HepG2 (cell line): Measurements from ENCODE around the gene GABBR2. TPM values are rescaled to one million over a fixed set of nuclear protein-coding genes. Genes with fewer than 3 reads are reported as not detected.

Experiments
- ATAC-seq: fragments of 200-7000 bp; cut with Tn5 transposase; 3 replicates; pipeline ENCODE4 v1.9.1; 2020; ENCODE audit warnings: mild to moderate bottlenecking, moderate library complexity
- BruUV-seq: library from RNA; stranded (reverse); fragments of 400-500 nt; replicated peaks from 2 replicates; lab custom pipeline; 2021; lab: Mats Ljungman, UMichigan
- CTCF ChIA-PET: fragments of 300-600 bp; formaldehyde crosslinking; extraction: SDS; loops from one replicate; lab custom pipeline; 2021; ENCODE audit warnings: low total read pairs, inconsistent platforms, low intra/inter-chr PET ratio; lab: Yijun Ruan, JAX
- POLR2A ChIA-PET: fragments of 350-600 bp; sonication (Branson Sonifier 250); formaldehyde crosslinking; loops from one replicate; lab custom pipeline; 2020; ENCODE audit warnings: antibody characterized with exemption, inconsistent platforms; lab: Yijun Ruan, JAX
- DNase-seq: peaks from one replicate; pipeline ENCODE4 v3.0.0-alpha.2; 2015; ENCODE audit warnings: low spot score
- FAIRE-seq: peaks from 3 replicates; lab custom pipeline; 2011; peaks lifted over from hg19 to GRCh38; lab: Jason Lieb, UNC
- H2AFZ ChIP-seq: one replicate; pipeline ENCODE4 v1.6.1; 2011; ENCODE audit warnings: low read length, inconsistent platforms
- H3K27ac ChIP-seq: fragments of 300-600 bp; 3 replicates; pipeline ENCODE4 v1.8.0; 2011; ENCODE audit warnings: mixed run types, mild to moderate bottlenecking, mixed read lengths, low read length, inconsistent platforms; ENCODE audit not compliant: insufficient read depth; ENCODE audit errors: extremely low read length
- H3K27me3 ChIP-seq, 2 experiments: fragments of 200-600 bp in 1 of 2; 2 replicates in 1 of 2; 3 replicates in 1 of 2; pipeline versions ENCODE4 v1.6.0 to v1.8.0; 2011; ENCODE audit warnings: low read length in 2 of 2, mild to moderate bottlenecking in 2 of 2, moderate library complexity in 2 of 2, inconsistent platforms in 1 of 2; ENCODE audit not compliant: insufficient read depth in 2 of 2, control insufficient read depth in 1 of 2
- H3K36me3 ChIP-seq, 2 experiments: fragments of 200-600 bp in 1 of 2; replicated peaks in 1 of 2; 2 replicates in 1 of 2; 3 replicates in 1 of 2; pipeline versions ENCODE4 v1.5.1 to v1.8.0; 2011; ENCODE audit warnings: low read length in 2 of 2, inconsistent platforms in 1 of 2; ENCODE audit not compliant: insufficient read depth in 2 of 2, control insufficient read depth in 1 of 2
- H3K4me1 ChIP-seq: 2 replicates; pipeline ENCODE4 v1.5.1; 2012; ENCODE audit warnings: low read length, inconsistent platforms; ENCODE audit not compliant: insufficient read depth
- H3K4me2 ChIP-seq: 2 replicates; pipeline ENCODE4 v1.6.0; 2011; ENCODE audit warnings: low read depth, low read length, inconsistent platforms
- H3K4me3 ChIP-seq, 3 experiments: fragments of 200-600 bp in 1 of 3; sonication (generic), shearing (Covaris generic) in 1 of 3; replicated peaks in 1 of 3; 2 replicates each; pipeline ENCODE4 v1.5.1; 2011 to 2016; ENCODE audit warnings: low read length in 3 of 3, inconsistent platforms in 2 of 3, low read depth in 2 of 3, mild to moderate bottlenecking in 2 of 3, control low read depth in 1 of 3, mixed read lengths in 1 of 3; ENCODE audit not compliant: insufficient read depth in 1 of 3
- H3K79me2 ChIP-seq: one replicate; pipeline ENCODE4 v1.6.1; 2011; ENCODE audit warnings: low read length, inconsistent platforms; ENCODE audit not compliant: insufficient read depth
- H3K9ac ChIP-seq: 2 replicates; pipeline ENCODE4 v1.6.0; 2011; ENCODE audit warnings: mild to moderate bottlenecking, low read depth, low read length, inconsistent platforms; ENCODE audit not compliant: insufficient read depth
- H3K9me3 ChIP-seq: 2 replicates; pipeline ENCODE4 v1.5.1; 2012; ENCODE audit warnings: mild to moderate bottlenecking, low read length
- H4K20me1 ChIP-seq: 2 replicates; pipeline ENCODE4 v1.6.0; 2011; ENCODE audit warnings: inconsistent platforms, mild to moderate bottlenecking, low read length, moderate library complexity; ENCODE audit not compliant: insufficient read depth
- FOSL1 ChIP-seq: sonication (generic); formaldehyde crosslinking; IDR thresholded peaks from 2 replicates; pipeline ENCODE4 v1.9.0; 2021; ENCODE audit warnings: missing genetic modification reagents, borderline replicate concordance
- HMG20A ChIP-seq: IDR thresholded peaks from 2 replicates; pipeline ENCODE4 v1.6.1; 2016; ENCODE audit warnings: borderline replicate concordance
- RAD21 ChIP-seq: fragments of 450-650 bp; formaldehyde crosslinking; IDR thresholded peaks from 2 replicates; pipeline ENCODE4 v1.5.0; 2020; ENCODE audit warnings: mild to moderate bottlenecking
- ZNF878 ChIP-seq: sonication (generic); formaldehyde crosslinking; IDR thresholded peaks from 2 replicates; pipeline ENCODE4 v1.8.1; 2023; ENCODE audit warnings: mild to moderate bottlenecking, missing genetic modification reagents, moderate library complexity
- WGBS: methylation state at CpG from one replicate; pipeline ENCODE4 v1.1.6; 2017; ENCODE audit warnings: low lambda C conversion rate; 5-methylcytosine and 5-hydroxymethylcytosine counted together
- in situ Hi-C: cut with HindIII; loops from 2 replicates; pipeline ENCODE4 v1.10.0; 2017; ENCODE audit warnings: low pct_unique_long_range_greater_than_20kb; ENCODE audit not compliant: extremely low pct_ligation_motif_present
- intact Hi-C: fragments of 100-400 bp; cut with micrococcal nuclease; formaldehyde crosslinking; loops from one replicate; pipeline ENCODE4 v1.10.0; 2022; ENCODE audit not compliant: unreplicated experiment
- polyA plus RNA-seq, 8 experiments: library from polyadenylated mRNA; depleted of rRNA in 3 of 8; stranded (reverse) in 7 of 8; unstranded in 1 of 8; fragments of >200 nt; fragmentation: Illumina TruSeq in 4 of 8; extraction: Trizol in 4 of 8; gene quantifications; 2 replicates each; pipeline versions ENCODE4 v1.2.1 to v1.2.3, GENCODE V29; 2011 to 2016; ENCODE audit warnings: low read depth in 4 of 8, missing spikeins in 1 of 8, mixed read lengths in 1 of 8; ENCODE audit not compliant: insufficient read depth in 1 of 8
- total RNA-seq, 5 experiments: library from RNA; depleted of rRNA; stranded (reverse); fragments of >200 nt; fragmentation: Illumina TruSeq; extraction: Trizol; gene quantifications; 2 replicates each; pipeline ENCODE4 v1.2.3, GENCODE V29; 2016; ENCODE audit warnings: low read depth in 1 of 5
- TF ChIP-seq, protein P1 (sequence below): sonication (generic); formaldehyde crosslinking; IDR thresholded peaks from 2 replicates; pipeline ENCODE4 v1.5.0; 2020; ENCODE audit warnings: mild to moderate bottlenecking, missing genetic modification reagents
- TF ChIP-seq, protein P2 (sequence below): sonication (generic); formaldehyde crosslinking; IDR thresholded peaks from 2 replicates; pipeline ENCODE4 v1.4.0; 2020; ENCODE audit warnings: missing genetic modification reagents, low read depth, mild to moderate bottlenecking, borderline replicate concordance
- TF ChIP-seq, protein P3 (sequence below): IDR thresholded peaks from 2 replicates; pipeline ENCODE4 v1.6.1; 2016; ENCODE audit warnings: low read depth, control low read depth
- TF ChIP-seq, protein P4 (sequence below): sonication (generic); formaldehyde crosslinking; IDR thresholded peaks from 2 replicates; pipeline ENCODE4 v1.5.0; 2020; ENCODE audit warnings: mild to moderate bottlenecking, missing genetic modification reagents, moderate library complexity

Gene GABBR2
- total and polyA plus RNA-seq, 2 of the 13 experiments (the other 11 are each of a cell fraction or from before 2014, with no cell fraction given), result 0.02 TPM; not detected in 1

DNA sequence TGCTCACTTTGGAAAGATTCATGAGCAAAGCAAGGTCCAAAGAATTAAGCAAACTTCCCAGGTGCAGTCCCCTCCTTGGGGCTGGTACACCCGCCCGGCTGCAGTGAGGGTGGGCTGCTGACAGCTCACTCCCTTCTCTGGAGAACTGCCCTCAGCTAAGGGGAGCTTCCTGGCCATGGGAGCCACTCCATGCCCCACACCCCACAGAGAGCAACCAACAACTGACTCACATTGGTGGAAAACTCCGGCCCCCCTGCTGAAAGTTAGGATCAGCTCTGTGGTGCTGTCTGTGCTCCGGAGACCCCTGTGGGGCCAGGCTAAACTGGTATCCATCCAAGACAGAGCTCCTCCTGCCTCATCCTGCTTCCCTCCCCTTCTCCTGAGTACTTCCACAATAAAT lies 223.0 kb downstream of the GABBR2 start:
- CTCF ChIA-PET, result no interaction called here
- Histone ChIP-seq H3K9me3 (no peaks in the 10 kb centered on the region), H3K36me3 (no peaks in the 10 kb centered on the region), H3K4me3 (no peak overlapping the region), H3K4me2 (no peak overlapping the region), H3K9ac (no peak overlapping the region), H3K4me1 (peaks cover 6% of the 10 kb centered on the region), H2AFZ (no peak overlapping the region), H4K20me1 (no peaks in the 10 kb centered on the region), H3K79me2 (no peaks in the 10 kb centered on the region), H3K27ac (no peak overlapping the region), H3K27me3 (no peaks in the 10 kb centered on the region; a peak in 3 of 5 replicates)
- no peak for DNase-seq
- POLR2A ChIA-PET, result no interaction called here
- no TSS peak for BruUV-seq
- TF ChIP-seq, protein P1, sequence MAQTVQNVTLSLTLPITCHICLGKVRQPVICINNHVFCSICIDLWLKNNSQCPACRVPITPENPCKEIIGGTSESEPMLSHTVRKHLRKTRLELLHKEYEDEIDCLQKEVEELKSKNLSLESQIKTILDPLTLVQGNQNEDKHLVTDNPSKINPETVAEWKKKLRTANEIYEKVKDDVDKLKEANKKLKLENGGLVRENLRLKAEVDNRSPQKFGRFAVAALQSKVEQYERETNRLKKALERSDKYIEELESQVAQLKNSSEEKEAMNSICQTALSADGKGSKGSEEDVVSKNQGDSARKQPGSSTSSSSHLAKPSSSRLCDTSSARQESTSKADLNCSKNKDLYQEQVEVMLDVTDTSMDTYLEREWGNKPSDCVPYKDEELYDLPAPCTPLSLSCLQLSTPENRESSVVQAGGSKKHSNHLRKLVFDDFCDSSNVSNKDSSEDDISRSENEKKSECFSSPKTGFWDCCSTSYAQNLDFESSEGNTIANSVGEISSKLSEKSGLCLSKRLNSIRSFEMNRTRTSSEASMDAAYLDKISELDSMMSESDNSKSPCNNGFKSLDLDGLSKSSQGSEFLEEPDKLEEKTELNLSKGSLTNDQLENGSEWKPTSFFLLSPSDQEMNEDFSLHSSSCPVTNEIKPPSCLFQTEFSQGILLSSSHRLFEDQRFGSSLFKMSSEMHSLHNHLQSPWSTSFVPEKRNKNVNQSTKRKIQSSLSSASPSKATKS (CRISPR knock-in tag), result no peak
- TF ChIP-seq, protein P2, sequence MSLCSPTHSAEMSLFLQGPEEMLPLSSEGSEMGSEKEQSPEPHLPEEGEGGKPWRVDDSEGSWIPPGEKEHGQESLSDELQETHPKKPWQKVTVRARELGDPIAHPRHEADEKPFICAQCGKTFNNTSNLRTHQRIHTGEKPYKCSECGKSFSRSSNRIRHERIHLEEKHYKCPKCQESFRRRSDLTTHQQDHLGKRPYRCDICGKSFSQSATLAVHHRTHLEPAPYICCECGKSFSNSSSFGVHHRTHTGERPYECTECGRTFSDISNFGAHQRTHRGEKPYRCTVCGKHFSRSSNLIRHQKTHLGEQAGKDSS (CRISPR knock-in tag), result no peak
- TF ChIP-seq ZNF878 (CRISPR knock-in tag) (no peak), HMG20A (no peak), FOSL1 (no peak), RAD21 (CRISPR knock-in tag) (no peak)
- TF ChIP-seq, protein P3, sequence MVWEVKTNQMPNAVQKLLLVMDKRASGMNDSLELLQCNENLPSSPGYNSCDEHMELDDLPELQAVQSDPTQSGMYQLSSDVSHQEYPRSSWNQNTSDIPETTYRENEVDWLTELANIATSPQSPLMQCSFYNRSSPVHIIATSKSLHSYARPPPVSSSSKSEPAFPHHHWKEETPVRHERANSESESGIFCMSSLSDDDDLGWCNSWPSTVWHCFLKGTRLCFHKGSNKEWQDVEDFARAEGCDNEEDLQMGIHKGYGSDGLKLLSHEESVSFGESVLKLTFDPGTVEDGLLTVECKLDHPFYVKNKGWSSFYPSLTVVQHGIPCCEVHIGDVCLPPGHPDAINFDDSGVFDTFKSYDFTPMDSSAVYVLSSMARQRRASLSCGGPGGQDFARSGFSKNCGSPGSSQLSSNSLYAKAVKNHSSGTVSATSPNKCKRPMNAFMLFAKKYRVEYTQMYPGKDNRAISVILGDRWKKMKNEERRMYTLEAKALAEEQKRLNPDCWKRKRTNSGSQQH (CRISPR knock-in tag), result no peak
- TF ChIP-seq, protein P4, sequence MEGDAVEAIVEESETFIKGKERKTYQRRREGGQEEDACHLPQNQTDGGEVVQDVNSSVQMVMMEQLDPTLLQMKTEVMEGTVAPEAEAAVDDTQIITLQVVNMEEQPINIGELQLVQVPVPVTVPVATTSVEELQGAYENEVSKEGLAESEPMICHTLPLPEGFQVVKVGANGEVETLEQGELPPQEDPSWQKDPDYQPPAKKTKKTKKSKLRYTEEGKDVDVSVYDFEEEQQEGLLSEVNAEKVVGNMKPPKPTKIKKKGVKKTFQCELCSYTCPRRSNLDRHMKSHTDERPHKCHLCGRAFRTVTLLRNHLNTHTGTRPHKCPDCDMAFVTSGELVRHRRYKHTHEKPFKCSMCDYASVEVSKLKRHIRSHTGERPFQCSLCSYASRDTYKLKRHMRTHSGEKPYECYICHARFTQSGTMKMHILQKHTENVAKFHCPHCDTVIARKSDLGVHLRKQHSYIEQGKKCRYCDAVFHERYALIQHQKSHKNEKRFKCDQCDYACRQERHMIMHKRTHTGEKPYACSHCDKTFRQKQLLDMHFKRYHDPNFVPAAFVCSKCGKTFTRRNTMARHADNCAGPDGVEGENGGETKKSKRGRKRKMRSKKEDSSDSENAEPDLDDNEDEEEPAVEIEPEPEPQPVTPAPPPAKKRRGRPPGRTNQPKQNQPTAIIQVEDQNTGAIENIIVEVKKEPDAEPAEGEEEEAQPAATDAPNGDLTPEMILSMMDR, result no peak
- ATAC-seq, result no peak
- in situ Hi-C loops, result no loop called here
- intact Hi-C loops, result no loop called here
- WGBS, result 16% methylated on average over 4 of the region's 4 CpGs
- no peak for FAIRE-seq
